Esophagus muscularis mucosa (tissue), 4 donors: Measurements from ENCODE around the gene OR5P2. TPM values are rescaled to one million over a fixed set of nuclear protein-coding genes. Genes with fewer than 3 reads are reported as not detected.
"Not testable (repeated sequence)": the region's sequence is repeated elsewhere in the genome, so short reads cannot be mapped to it uniquely, and the experiment has no call there.

Source experiments
- DNase-seq: peaks from one replicate; pipeline ENCODE4 v3.0.0-alpha.2; 2017; ENCODE audit errors: extremely low spot score
- H3K27ac ChIP-seq, 4 donors: fragments of 200-600 bp; sonication (generic); replicated peaks in 1 of 4; 1 replicate in 3 of 4; 2 replicates in 1 of 4; pipeline ENCODE4 v1.5.1; 2016 to 2019; ENCODE audit warnings: mild to moderate bottlenecking in 1 of 4
- H3K27me3 ChIP-seq, 4 donors: fragments of 200-600 bp; sonication (generic); one replicate each; pipeline versions ENCODE4 v1.5.1 to v1.6.0; 2016 to 2019
- H3K36me3 ChIP-seq, 4 donors: fragments of 200-600 bp; sonication (generic); one replicate each; pipeline ENCODE4 v1.5.1; 2016 to 2019
- H3K4me1 ChIP-seq, 4 donors: fragments of 200-600 bp; sonication (generic); one replicate each; pipeline ENCODE4 v1.5.1; 2016 to 2019
- H3K4me3 ChIP-seq, 4 donors: fragments of 200-600 bp; sonication (generic); 1 replicate in 2 of 4; 2 replicates in 2 of 4; pipeline ENCODE4 v1.5.1; 2016 to 2019; ENCODE audit warnings: mild to moderate bottlenecking in 4 of 4, moderate library complexity in 1 of 4
- H3K9me3 ChIP-seq, 4 donors: fragments of 200-600 bp; sonication (generic); 1 replicate in 3 of 4; 2 replicates in 1 of 4; pipeline ENCODE4 v1.5.1; 2016 to 2019
- EP300 ChIP-seq: sonication (generic); formaldehyde crosslinking; IDR thresholded peaks from one replicate; pipeline ENCODE4 v1.6.1; 2017; ENCODE audit warnings: antibody characterized with exemption
- POLR2A ChIP-seq: fragments of 450-650 bp; IDR thresholded peaks from one replicate; pipeline ENCODE4 v1.6.1; 2017; ENCODE audit warnings: antibody characterized with exemption, moderate library complexity, mild to moderate bottlenecking, low read depth
- POLR2AphosphoS5 ChIP-seq, 2 donors: sonication (generic); formaldehyde crosslinking; IDR thresholded peaks; one replicate each; pipeline ENCODE4 v1.6.1; 2017; ENCODE audit warnings: antibody characterized with exemption in 2 of 2
- WGBS: methylation state at CpG from one replicate; pipeline ENCODE4 v1.1.5; 2018; 5-methylcytosine and 5-hydroxymethylcytosine counted together
- intact Hi-C: fragments of 100-400 bp; cut with DNase I; formaldehyde crosslinking; loops from one replicate; pipeline ENCODE4 v1.15.1; 2023
- total RNA-seq, 4 donors: library from RNA; depleted of rRNA; stranded (reverse); fragments of >200 nt; gene quantifications; one replicate each; pipeline versions ENCODE4 v1.1.0 to v1.2.1, GENCODE V29; 2016
- TF ChIP-seq, protein P1 (sequence below), 3 experiments: fragments of 200-600 bp in 2 of 3; fragments of 450-650 bp in 1 of 3; sonication (generic) in 2 of 3; IDR thresholded peaks; one replicate each; pipeline ENCODE4 v1.5.1; 2017 to 2019; ENCODE audit warnings: antibody characterized with exemption in 3 of 3, mild to moderate bottlenecking in 2 of 3, moderate library complexity in 1 of 3

OR5P2 gene
- total RNA-seq, 4 donors from 2014 or later, result not detected

- Histone ChIP-seq H3K4me1 (no peaks in the 10 kb centered on the region), H3K4me3 (no peak overlapping the region), H3K9me3 (no peaks in the 10 kb centered on the region), H3K27me3 (no peaks in the 10 kb centered on the region), H3K36me3 (no peaks in the 10 kb centered on the region), H3K27ac (no peak overlapping the region)
- DNase-seq, result no peak
- intact Hi-C loops, result no loop called here
- TF ChIP-seq POLR2AphosphoS5 (IDR thresholded peaks at IDR 0.05) (no peak), EP300 (no peak), POLR2A (no peak)
- TF ChIP-seq, protein P1, sequence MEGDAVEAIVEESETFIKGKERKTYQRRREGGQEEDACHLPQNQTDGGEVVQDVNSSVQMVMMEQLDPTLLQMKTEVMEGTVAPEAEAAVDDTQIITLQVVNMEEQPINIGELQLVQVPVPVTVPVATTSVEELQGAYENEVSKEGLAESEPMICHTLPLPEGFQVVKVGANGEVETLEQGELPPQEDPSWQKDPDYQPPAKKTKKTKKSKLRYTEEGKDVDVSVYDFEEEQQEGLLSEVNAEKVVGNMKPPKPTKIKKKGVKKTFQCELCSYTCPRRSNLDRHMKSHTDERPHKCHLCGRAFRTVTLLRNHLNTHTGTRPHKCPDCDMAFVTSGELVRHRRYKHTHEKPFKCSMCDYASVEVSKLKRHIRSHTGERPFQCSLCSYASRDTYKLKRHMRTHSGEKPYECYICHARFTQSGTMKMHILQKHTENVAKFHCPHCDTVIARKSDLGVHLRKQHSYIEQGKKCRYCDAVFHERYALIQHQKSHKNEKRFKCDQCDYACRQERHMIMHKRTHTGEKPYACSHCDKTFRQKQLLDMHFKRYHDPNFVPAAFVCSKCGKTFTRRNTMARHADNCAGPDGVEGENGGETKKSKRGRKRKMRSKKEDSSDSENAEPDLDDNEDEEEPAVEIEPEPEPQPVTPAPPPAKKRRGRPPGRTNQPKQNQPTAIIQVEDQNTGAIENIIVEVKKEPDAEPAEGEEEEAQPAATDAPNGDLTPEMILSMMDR (IDR thresholded peaks at IDR 0.05), result no peak
Observed at GRCh38 chr11:7833527-7833926, 36.8 kb upstream of the OR5P2 start.

DNA sequence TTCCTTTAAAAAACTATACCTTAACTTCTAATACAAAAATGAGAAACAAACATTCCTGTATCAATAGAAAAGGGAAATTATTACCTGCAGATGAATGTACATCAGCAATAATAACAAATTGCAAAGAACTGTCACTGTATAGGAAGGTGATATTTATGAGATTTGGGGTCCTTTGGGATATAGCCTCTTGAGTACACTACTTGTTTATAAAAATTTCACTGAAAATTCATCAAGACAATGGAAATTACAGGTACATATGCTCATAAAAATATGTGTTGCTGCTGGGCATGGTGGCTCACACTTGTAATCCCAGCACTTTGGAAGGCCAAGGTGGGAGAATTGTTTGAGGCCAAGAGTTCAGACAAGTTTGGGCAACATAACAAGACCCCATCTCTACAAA is 34.0 kb upstream of the OR5P2 start, which contains the start of gene OR5P3:
TSS of gene OR5P3 (minus strand) at position 101 of the 400 bp plus-strand sequence.
- H3K27ac ChIP-seq, result no peak within 1 kb of the TSS
- H3K27me3 ChIP-seq, result no peaks in the 10 kb centered on the region
- intact Hi-C loops, result no loop called here
- no peak within 1 kb of the TSS for H3K4me3 ChIP-seq
- no peaks in the 10 kb centered on the region for H3K36me3 ChIP-seq
- H3K4me1 ChIP-seq, result no peaks in the 10 kb centered on the region
- TF ChIP-seq, protein P1 (IDR thresholded peaks at IDR 0.05), result no peak
- TF ChIP-seq POLR2AphosphoS5 (IDR thresholded peaks at IDR 0.05) (no peak), EP300 (no peak), POLR2A (no peak)
- H3K9me3 ChIP-seq, result no peaks in the 10 kb centered on the region
- DNase-seq, result no peak

DNA sequence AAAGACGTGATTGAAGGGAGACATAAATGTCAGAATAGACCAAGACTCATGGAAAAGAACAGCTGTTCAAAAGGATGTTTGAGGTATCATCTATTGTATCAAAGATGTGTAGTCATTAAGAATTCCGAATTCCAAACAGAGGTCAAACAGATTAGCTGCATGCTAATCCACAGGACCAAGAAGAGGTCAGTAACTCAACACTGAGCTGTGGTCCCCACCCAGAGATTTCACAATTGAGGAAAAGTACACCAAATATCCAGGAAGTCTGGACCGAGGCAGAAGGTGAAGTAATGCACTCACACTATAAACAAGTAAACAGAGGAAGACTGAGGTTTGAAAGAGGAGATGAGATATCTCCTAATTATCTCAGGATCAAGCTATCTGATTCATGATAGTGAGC is 29.6 kb upstream of the OR5P2 start:
- WGBS, result 51% methylated on average over 3 of the region's 3 CpGs
- H3K9me3 ChIP-seq, result no peaks in the 10 kb centered on the region
- H3K4me3 ChIP-seq, result no peak overlapping the region
- H3K27me3 ChIP-seq, result no peaks in the 10 kb centered on the region
- intact Hi-C loops, result no loop called here
- H3K4me1 ChIP-seq, result no peaks in the 10 kb centered on the region
- no peak for TF ChIP-seq POLR2A
- no peak for TF ChIP-seq POLR2AphosphoS5 (IDR thresholded peaks at IDR 0.05)
- TF ChIP-seq, protein P1 (IDR thresholded peaks at IDR 0.05), result no peak
- no peak for TF ChIP-seq EP300
- no peak overlapping the region for H3K27ac ChIP-seq
- no peak for DNase-seq
- H3K36me3 ChIP-seq, result no peaks in the 10 kb centered on the region

GRCh38 chr11:7820417-7820816 is 23.7 kb upstream of the OR5P2 start:
- H3K4me3 ChIP-seq, intact Hi-C loops, H3K36me3 ChIP-seq, H3K4me1 ChIP-seq, H3K27ac ChIP-seq, DNase-seq, H3K27me3 ChIP-seq: not testable (repeated sequence)
- 93% methylated on average over 3 of the region's 3 CpGs for WGBS
- peaks cover 0 to 21% (median 8%) of the 10 kb centered on the region in 4 donors for H3K9me3 ChIP-seq

GRCh38 chr11:7814897-7815296 is 18.2 kb upstream of the OR5P2 start:
- H3K4me3 ChIP-seq, H3K27ac ChIP-seq, intact Hi-C loops, DNase-seq, H3K4me1 ChIP-seq, H3K36me3 ChIP-seq, H3K27me3 ChIP-seq: not testable (repeated sequence)
- WGBS, result 86% methylated on average over 2 of the region's 2 CpGs
- H3K9me3 ChIP-seq, result peaks cover 0 to 27% (median 9%) of the 10 kb centered on the region in 4 donors

GRCh38 chr11:7810301-7810700 is 13.6 kb upstream of the OR5P2 start:
- peaks cover 0 to 38% (median 29%) of the 10 kb centered on the region in 4 donors for H3K9me3 ChIP-seq
- H3K36me3 ChIP-seq, intact Hi-C loops, DNase-seq, H3K27me3 ChIP-seq, H3K27ac ChIP-seq, H3K4me1 ChIP-seq, H3K4me3 ChIP-seq: not testable (repeated sequence)
- WGBS, result 75% methylated on average over 2 of the region's 2 CpGs
